ENCODE data around the gene SH2D3A. TPM values are rescaled to one million over a fixed set of nuclear protein-coding genes. Genes with fewer than 3 reads are reported as not detected.

The SH2D3A gene
- total RNA-seq, 1 experiment from 2014 or later: 17.9 TPM

DNA sequence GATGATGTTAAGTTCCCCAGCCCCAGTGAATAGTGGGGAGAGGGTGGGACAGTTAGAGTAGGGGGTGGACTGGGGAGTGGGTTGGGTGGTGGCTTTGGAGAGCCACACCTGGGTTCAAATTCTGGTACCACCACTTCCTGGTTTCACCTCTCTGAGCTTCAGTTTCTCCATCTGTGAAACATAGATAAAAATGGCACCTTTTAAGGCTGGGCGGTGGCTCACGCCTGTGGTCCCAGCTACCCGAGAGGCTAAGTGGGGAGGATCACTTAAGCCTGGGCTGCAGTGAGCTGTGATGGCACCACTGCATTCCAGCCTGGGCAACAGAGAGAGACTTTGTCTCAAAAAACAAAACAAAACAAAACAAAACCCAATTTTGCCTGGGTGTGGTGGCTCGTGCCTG is 11.2 kb upstream of the SH2D3A start:
- Histone ChIP-seq H2BK12ac (ENCODE audit: insufficient read length, low read depth, low read length) (no peak overlapping the region), H3K27me3 (ENCODE audit: insufficient read depth, low read length) (no peaks in the 10 kb centered on the region), H3K4me1 (ENCODE audit: insufficient read depth, low read length) (no peaks in the 10 kb centered on the region), H3K4me2 (ENCODE audit: insufficient read depth, insufficient read length, low read length) (no peak overlapping the region), H3K9me3 (ENCODE audit: control insufficient read depth, low read depth, low read length) (no peaks in the 10 kb centered on the region), H2AK5ac (ENCODE audit: insufficient read length, low read length) (no peak overlapping the region), H3K23me2 (ENCODE audit: insufficient read length, low read depth, low read length, poor library complexity, severe bottlenecking) (no peaks in the 10 kb centered on the region), H3K18ac (ENCODE audit: insufficient read length, low read depth, low read length) (no peak overlapping the region), H3K23ac (ENCODE audit: insufficient read length, low read depth, low read length) (no peak overlapping the region), H3K27ac (ENCODE audit: insufficient read length, low read depth, low read length) (no peak overlapping the region), H3K9ac (ENCODE audit: extremely low read depth, insufficient read length, low read length) (no peak overlapping the region), H3K56ac (ENCODE audit: insufficient read length, low read depth, low read length) (no peak overlapping the region), H3K14ac (ENCODE audit: insufficient read depth, low read length) (no peak overlapping the region), H2AFZ (ENCODE audit: low read length) (no peak overlapping the region), H4K20me1 (ENCODE audit: control insufficient read depth, insufficient read depth, insufficient read length) (no peaks in the 10 kb centered on the region), H3K79me2 (ENCODE audit: insufficient read depth, low read length) (no peaks in the 10 kb centered on the region), H2BK120ac (ENCODE audit: low read depth, low read length, poor library complexity, severe bottlenecking) (no peak overlapping the region), H3K4ac (ENCODE audit: low read depth, low read length) (no peak overlapping the region), H4K8ac (replicated peaks; ENCODE audit: insufficient read length, low read depth, low read length) (no peak overlapping the region), H4K91ac (ENCODE audit: insufficient read length, low read depth, low read length) (no peak overlapping the region), H2BK20ac (ENCODE audit: low read depth, low read length, poor library complexity, severe bottlenecking) (no peak overlapping the region), H2BK5ac (ENCODE audit: insufficient read length, low read length) (no peak overlapping the region), H2BK15ac (ENCODE audit: low read depth, low read length) (no peak overlapping the region), H4K5ac (ENCODE audit: insufficient read length, low read depth, low read length) (no peak overlapping the region), H3K79me1 (ENCODE audit: insufficient read depth, low read depth, low read length, poor library complexity, severe bottlenecking) (no peaks in the 10 kb centered on the region), H3T11ph (ENCODE audit: low read length) (no peak overlapping the region)
- WGBS (ENCODE audit: extremely low coverage, insufficient read length, low lambda C conversion rate): no CpG with 5 or more reads among the region's 4 CpGs
- peaks cover 6% of the 10 kb centered on the region for H3K27me3 Mint-ChIP-seq (ENCODE audit: low read depth)
- no peak overlapping the region for H3K4me3 Mint-ChIP-seq
- DNase-seq: no peak
- H3K9me3 Mint-ChIP-seq: peaks cover 3 to 44% of the 10 kb centered on the region in 2 experiments; a peak in 4 of 5 replicates
- TF ChIP-seq, protein P1, sequence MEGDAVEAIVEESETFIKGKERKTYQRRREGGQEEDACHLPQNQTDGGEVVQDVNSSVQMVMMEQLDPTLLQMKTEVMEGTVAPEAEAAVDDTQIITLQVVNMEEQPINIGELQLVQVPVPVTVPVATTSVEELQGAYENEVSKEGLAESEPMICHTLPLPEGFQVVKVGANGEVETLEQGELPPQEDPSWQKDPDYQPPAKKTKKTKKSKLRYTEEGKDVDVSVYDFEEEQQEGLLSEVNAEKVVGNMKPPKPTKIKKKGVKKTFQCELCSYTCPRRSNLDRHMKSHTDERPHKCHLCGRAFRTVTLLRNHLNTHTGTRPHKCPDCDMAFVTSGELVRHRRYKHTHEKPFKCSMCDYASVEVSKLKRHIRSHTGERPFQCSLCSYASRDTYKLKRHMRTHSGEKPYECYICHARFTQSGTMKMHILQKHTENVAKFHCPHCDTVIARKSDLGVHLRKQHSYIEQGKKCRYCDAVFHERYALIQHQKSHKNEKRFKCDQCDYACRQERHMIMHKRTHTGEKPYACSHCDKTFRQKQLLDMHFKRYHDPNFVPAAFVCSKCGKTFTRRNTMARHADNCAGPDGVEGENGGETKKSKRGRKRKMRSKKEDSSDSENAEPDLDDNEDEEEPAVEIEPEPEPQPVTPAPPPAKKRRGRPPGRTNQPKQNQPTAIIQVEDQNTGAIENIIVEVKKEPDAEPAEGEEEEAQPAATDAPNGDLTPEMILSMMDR (conservative IDR thresholded peaks at IDR 0.05): no peak
- H3K27ac Mint-ChIP-seq: no peak overlapping the region
- H3K4me1 Mint-ChIP-seq: peaks cover 3 to 4% of the 10 kb centered on the region in 2 experiments; a peak in 2 of 4 replicates
- no peaks in the 10 kb centered on the region for H3K36me3 Mint-ChIP-seq (ENCODE audit: insufficient read depth in 1 of 3, low read depth in 3 of 3)
